ENCODE data around the gene ELOVL3. TPM values are rescaled to one million over a fixed set of nuclear protein-coding genes. Genes with fewer than 3 reads are reported as not detected.

The ELOVL3 gene
- total and polyA plus RNA-seq, 5 donors from 2014 or later = 0.16 TPM; not detected in 4

DNA sequence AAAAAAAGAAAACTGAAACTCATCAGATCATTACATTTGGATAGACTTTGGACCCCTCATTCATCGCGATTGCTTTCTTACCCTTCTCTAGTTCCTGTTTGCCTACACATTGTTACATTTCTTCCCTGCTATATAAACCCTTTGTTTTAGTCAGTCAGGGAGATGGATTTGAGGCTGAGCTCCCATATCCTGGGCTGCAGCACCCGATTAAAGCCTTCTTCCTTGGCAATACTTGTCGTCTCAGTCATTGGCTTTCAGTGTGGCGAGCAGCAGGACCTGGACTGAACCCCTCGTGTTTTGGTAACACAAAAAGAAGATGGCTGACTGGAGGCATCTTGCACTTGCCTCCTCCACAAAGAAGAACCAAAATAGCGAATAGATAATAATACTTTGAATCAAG, 34.1 kb upstream of the ELOVL3 start:
- no peak for ATAC-seq (ENCODE audit: low read depth in 2 of 2)
- H3K4me1 ChIP-seq (ENCODE audit: control insufficient read depth, insufficient read depth, low read length, poor library complexity, severe bottlenecking) = peaks cover 12% of the 10 kb centered on the region
- no peaks in the 10 kb centered on the region for H3K27me3 ChIP-seq (ENCODE audit: control insufficient read depth, insufficient read depth, low read length)
- no peak for DNase-seq
- no peak overlapping the region for H3K27ac ChIP-seq (ENCODE audit: insufficient read depth, low read length, poor library complexity, severe bottlenecking)
- Mint-ChIP-seq H3K36me3 (no peaks in the 10 kb centered on the region), H3K27me3 (peaks cover 4% of the 10 kb centered on the region), H3K27ac (no peak overlapping the region), H3K4me1 (peaks cover 3 to 15% (median 10%) of the 10 kb centered on the region in 4 donors), H3K4me3 (no peak overlapping the region), H3K9me3 (peaks cover 0 to 9% (median 2%) of the 10 kb centered on the region in 7 donors)
- H3K9me3 ChIP-seq (ENCODE audit: control insufficient read depth in 2 of 2, low read length in 2 of 2) = peaks cover 0 to 7% of the 10 kb centered on the region in 2 experiments
- no peak overlapping the region for H3K4me3 ChIP-seq (ENCODE audit: low read depth, low read length)
- H3K36me3 ChIP-seq (ENCODE audit: control insufficient read depth, insufficient read depth, low read length) = no peaks in the 10 kb centered on the region

DNA sequence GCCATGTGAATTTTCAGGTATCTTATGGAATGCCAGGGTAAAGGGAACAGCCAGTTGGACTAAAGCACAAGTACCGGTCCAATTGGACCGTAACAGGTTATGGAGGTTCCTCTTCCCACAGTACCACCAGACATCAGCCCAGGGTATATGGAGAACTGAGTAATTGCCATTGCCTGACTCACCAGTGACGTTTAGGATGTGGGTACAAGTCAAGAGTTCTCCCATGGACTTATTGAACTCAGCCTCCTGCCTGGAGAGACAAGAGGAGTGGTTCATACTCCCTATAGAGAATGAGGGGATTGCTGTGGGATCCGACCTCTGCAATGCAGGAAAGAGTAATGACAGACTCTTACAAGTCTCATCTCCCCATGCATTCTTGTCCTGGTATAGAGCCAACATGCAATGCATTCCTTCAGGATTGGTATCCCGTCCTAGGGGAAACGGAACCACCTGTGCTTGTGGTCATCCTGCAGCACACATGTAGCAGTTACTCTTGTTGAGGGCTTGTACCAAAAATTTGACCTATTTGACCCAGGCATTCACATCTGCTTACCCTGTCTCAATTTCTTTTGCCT, 30.7 kb upstream of the ELOVL3 start:
- no peaks in the 10 kb centered on the region for H3K4me1 ChIP-seq (ENCODE audit: control insufficient read depth, insufficient read depth, low read length, poor library complexity, severe bottlenecking)
- H3K27ac Mint-ChIP-seq = no peak overlapping the region
- DNase-seq (no peak), ATAC-seq (ENCODE audit: low read depth in 2 of 2) (no peak)
- H3K36me3 Mint-ChIP-seq = no peaks in the 10 kb centered on the region
- H3K4me3 ChIP-seq (ENCODE audit: low read depth, low read length) = no peak overlapping the region
- no peaks in the 10 kb centered on the region for H3K36me3 ChIP-seq (ENCODE audit: control insufficient read depth, insufficient read depth, low read length)
- H3K4me3 Mint-ChIP-seq = no peak overlapping the region
- no peaks in the 10 kb centered on the region for H3K27me3 ChIP-seq (ENCODE audit: control insufficient read depth, insufficient read depth, low read length)
- peaks cover 0 to 7% of the 10 kb centered on the region in 2 experiments for H3K9me3 ChIP-seq (ENCODE audit: control insufficient read depth in 2 of 2, low read length in 2 of 2)
- peaks cover 0 to 9% (median 2%) of the 10 kb centered on the region in 7 donors for H3K9me3 Mint-ChIP-seq
- peaks cover 0 to 5% (median 0%) of the 10 kb centered on the region in 4 donors for H3K4me1 Mint-ChIP-seq
- H3K27me3 Mint-ChIP-seq = peaks cover 5% of the 10 kb centered on the region
- no peak overlapping the region for H3K27ac ChIP-seq (ENCODE audit: insufficient read depth, low read length, poor library complexity, severe bottlenecking)

DNA sequence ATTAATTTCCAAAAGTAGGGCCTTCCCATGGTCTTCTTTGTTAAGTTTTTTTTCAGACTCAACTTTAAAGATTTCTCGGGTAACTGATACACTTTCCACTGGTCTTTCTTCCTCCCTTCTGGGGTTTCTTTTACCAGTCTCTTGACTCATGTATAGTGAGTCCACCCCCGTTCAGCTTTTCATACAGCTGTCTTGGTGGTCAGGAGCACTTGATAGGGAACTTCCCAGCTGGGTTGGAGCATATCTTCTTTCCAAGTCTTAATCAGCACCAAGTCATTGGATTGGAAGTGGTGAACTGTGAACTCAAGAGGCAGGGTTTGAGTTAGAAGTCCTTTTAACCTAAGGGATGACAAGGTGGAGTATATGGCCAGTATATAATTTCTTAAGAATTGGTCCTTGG, 29.2 kb upstream of the ELOVL3 start:
- H3K27ac ChIP-seq (ENCODE audit: insufficient read depth, low read length, poor library complexity, severe bottlenecking) = no peak overlapping the region
- Mint-ChIP-seq H3K36me3 (no peaks in the 10 kb centered on the region), H3K27me3 (peaks cover 5% of the 10 kb centered on the region), H3K4me1 (peaks cover 0 to 5% (median 0%) of the 10 kb centered on the region in 4 donors), H3K9me3 (peaks cover 0 to 6% (median 0%) of the 10 kb centered on the region in 7 donors), H3K27ac (no peak overlapping the region), H3K4me3 (no peak overlapping the region)
- no peaks in the 10 kb centered on the region for H3K36me3 ChIP-seq (ENCODE audit: control insufficient read depth, insufficient read depth, low read length)
- no peak overlapping the region for H3K4me3 ChIP-seq (ENCODE audit: low read depth, low read length)
- H3K9me3 ChIP-seq (ENCODE audit: control insufficient read depth in 2 of 2, low read length in 2 of 2) = peaks cover 0 to 2% of the 10 kb centered on the region in 2 experiments
- ATAC-seq (ENCODE audit: low read depth in 2 of 2) (no peak), DNase-seq (no peak)
- no peaks in the 10 kb centered on the region for H3K27me3 ChIP-seq (ENCODE audit: control insufficient read depth, insufficient read depth, low read length)
- no peaks in the 10 kb centered on the region for H3K4me1 ChIP-seq (ENCODE audit: control insufficient read depth, insufficient read depth, low read length, poor library complexity, severe bottlenecking)

GRCh38 chr10:102198027-102198426, 28.1 kb upstream of the ELOVL3 start:
- no peak overlapping the region for H3K4me3 Mint-ChIP-seq
- H3K27me3 Mint-ChIP-seq = peaks cover 5% of the 10 kb centered on the region
- Histone ChIP-seq H3K4me1 (ENCODE audit: control insufficient read depth, insufficient read depth, low read length, poor library complexity, severe bottlenecking) (no peaks in the 10 kb centered on the region), H3K36me3 (ENCODE audit: control insufficient read depth, insufficient read depth, low read length) (no peaks in the 10 kb centered on the region), H3K27ac (ENCODE audit: insufficient read depth, low read length, poor library complexity, severe bottlenecking) (no peak overlapping the region), H3K9me3 (ENCODE audit: control insufficient read depth in 2 of 2, low read length in 2 of 2) (no peaks in the 10 kb centered on the region), H3K4me3 (ENCODE audit: low read depth, low read length) (no peak overlapping the region), H3K27me3 (ENCODE audit: control insufficient read depth, insufficient read depth, low read length) (no peaks in the 10 kb centered on the region)
- no peak overlapping the region for H3K27ac Mint-ChIP-seq
- H3K36me3 Mint-ChIP-seq = no peaks in the 10 kb centered on the region
- H3K9me3 Mint-ChIP-seq = peaks cover 0 to 2% (median 0%) of the 10 kb centered on the region in 7 donors
- H3K4me1 Mint-ChIP-seq = peaks cover 0 to 5% (median 0%) of the 10 kb centered on the region in 4 donors
- DNase-seq (no peak), ATAC-seq (ENCODE audit: low read depth in 2 of 2) (no peak)

- ATAC-seq (ENCODE audit: low read depth in 2 of 2) (no peak), DNase-seq (no peak)
- Mint-ChIP-seq H3K27ac (no peak overlapping the region), H3K27me3 (peaks cover 10% of the 10 kb centered on the region), H3K4me1 (no peaks in the 10 kb centered on the region), H3K9me3 (peaks cover 0 to 11% (median 0%) of the 10 kb centered on the region in 7 donors), H3K36me3 (no peaks in the 10 kb centered on the region), H3K4me3 (no peak overlapping the region)
- H3K4me1 ChIP-seq (ENCODE audit: control insufficient read depth, insufficient read depth, low read length, poor library complexity, severe bottlenecking) = no peaks in the 10 kb centered on the region
- peaks cover 4% of the 10 kb centered on the region for H3K27me3 ChIP-seq (ENCODE audit: control insufficient read depth, insufficient read depth, low read length)
- H3K4me3 ChIP-seq (ENCODE audit: low read depth, low read length) = no peak overlapping the region
- H3K36me3 ChIP-seq (ENCODE audit: control insufficient read depth, insufficient read depth, low read length) = no peaks in the 10 kb centered on the region
- no peak overlapping the region for H3K27ac ChIP-seq (ENCODE audit: insufficient read depth, low read length, poor library complexity, severe bottlenecking)
- peaks cover 8 to 11% of the 10 kb centered on the region in 2 experiments for H3K9me3 ChIP-seq (ENCODE audit: control insufficient read depth in 2 of 2, low read length in 2 of 2)
Observed at GRCh38 chr10:102200751-102201640, 25.1 kb upstream of the ELOVL3 start.

DNA sequence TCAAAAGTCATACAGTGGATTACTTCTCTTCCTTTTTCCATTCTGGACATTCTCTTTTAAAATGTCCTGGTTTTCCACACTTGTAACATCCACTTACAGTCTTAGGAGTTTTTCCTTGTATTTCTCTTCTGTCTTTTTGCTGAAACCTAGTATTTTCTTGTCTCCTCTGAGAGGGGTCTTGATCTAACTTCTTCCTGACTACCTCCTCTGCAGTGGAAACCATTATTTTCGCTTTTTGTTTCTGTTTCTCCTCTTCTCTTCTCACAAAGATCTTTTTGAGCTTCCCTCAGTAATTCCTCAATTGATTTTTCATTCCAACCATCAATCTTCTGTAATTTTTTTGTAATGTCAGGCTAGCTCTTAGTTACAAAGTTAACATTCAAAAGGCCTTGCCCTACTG, 23.7 kb upstream of the ELOVL3 start:
- no peak overlapping the region for H3K27ac Mint-ChIP-seq
- H3K36me3 ChIP-seq (ENCODE audit: control insufficient read depth, insufficient read depth, low read length) = no peaks in the 10 kb centered on the region
- H3K36me3 Mint-ChIP-seq = no peaks in the 10 kb centered on the region
- DNase-seq = no peak
- H3K27me3 ChIP-seq (ENCODE audit: control insufficient read depth, insufficient read depth, low read length) = peaks cover 4% of the 10 kb centered on the region
- peaks cover 5% of the 10 kb centered on the region for H3K27me3 Mint-ChIP-seq
- no peaks in the 10 kb centered on the region for H3K4me1 ChIP-seq (ENCODE audit: control insufficient read depth, insufficient read depth, low read length, poor library complexity, severe bottlenecking)
- H3K9me3 Mint-ChIP-seq = peaks cover 0 to 11% (median 0%) of the 10 kb centered on the region in 7 donors
- H3K4me1 Mint-ChIP-seq = no peaks in the 10 kb centered on the region
- no peak overlapping the region for H3K4me3 ChIP-seq (ENCODE audit: low read depth, low read length)
- H3K4me3 Mint-ChIP-seq = no peak overlapping the region
- peaks cover 8 to 11% of the 10 kb centered on the region in 2 experiments for H3K9me3 ChIP-seq (ENCODE audit: control insufficient read depth in 2 of 2, low read length in 2 of 2)
- ATAC-seq (ENCODE audit: low read depth in 2 of 2) = no peak
- H3K27ac ChIP-seq (ENCODE audit: insufficient read depth, low read length, poor library complexity, severe bottlenecking) = no peak overlapping the region

- no peak for DNase-seq
- peaks cover 4% of the 10 kb centered on the region for H3K27me3 ChIP-seq (ENCODE audit: control insufficient read depth, insufficient read depth, low read length)
- no peaks in the 10 kb centered on the region for H3K4me1 Mint-ChIP-seq
Observed at GRCh38 chr10:102208311-102209035, 17.6 kb upstream of the ELOVL3 start.

More at GRCh38 chr10:102208311-102209035, 17.6 kb upstream of the ELOVL3 start:
- Histone ChIP-seq H3K4me3 (ENCODE audit: low read depth, low read length) (no peak overlapping the region), H3K9me3 (ENCODE audit: control insufficient read depth in 2 of 2, low read length in 2 of 2) (peaks cover 8 to 11% of the 10 kb centered on the region in 2 experiments), H3K27ac (ENCODE audit: insufficient read depth, low read length, poor library complexity, severe bottlenecking) (no peak overlapping the region), H3K36me3 (ENCODE audit: control insufficient read depth, insufficient read depth, low read length) (no peaks in the 10 kb centered on the region), H3K4me1 (ENCODE audit: control insufficient read depth, insufficient read depth, low read length, poor library complexity, severe bottlenecking) (no peaks in the 10 kb centered on the region)
- peaks cover 15% of the 10 kb centered on the region for H3K27me3 Mint-ChIP-seq
- ATAC-seq (ENCODE audit: low read depth in 2 of 2) = no peak
- H3K9me3 Mint-ChIP-seq = peaks cover 0 to 11% (median 0%) of the 10 kb centered on the region in 7 donors
- no peak overlapping the region for H3K27ac Mint-ChIP-seq
- H3K36me3 Mint-ChIP-seq = no peaks in the 10 kb centered on the region
- H3K4me3 Mint-ChIP-seq = no peak overlapping the region

Measured in CD4-positive, CD25-positive, alpha-beta regulatory T cell (primary cell).